Loucy (cell line): ENCODE measurements around the gene NRG2.

Experiments used
- CTCF ChIP-seq: fragments of 200-600 bp; sonication (generic); conservative IDR thresholded peaks from 2 replicates; pipeline ENCODE4 v1.5.1; 2014; ENCODE audit warnings: mild to moderate bottlenecking, antibody characterized with exemption, low read length
- EZH2phosphoT487 ChIP-seq: fragments of 200-600 bp; IDR thresholded peaks from 2 replicates; pipeline ENCODE4 v1.6.1; 2018; ENCODE audit warnings: antibody characterized with exemption, mild to moderate bottlenecking, moderate library complexity, borderline replicate concordance

DNA sequence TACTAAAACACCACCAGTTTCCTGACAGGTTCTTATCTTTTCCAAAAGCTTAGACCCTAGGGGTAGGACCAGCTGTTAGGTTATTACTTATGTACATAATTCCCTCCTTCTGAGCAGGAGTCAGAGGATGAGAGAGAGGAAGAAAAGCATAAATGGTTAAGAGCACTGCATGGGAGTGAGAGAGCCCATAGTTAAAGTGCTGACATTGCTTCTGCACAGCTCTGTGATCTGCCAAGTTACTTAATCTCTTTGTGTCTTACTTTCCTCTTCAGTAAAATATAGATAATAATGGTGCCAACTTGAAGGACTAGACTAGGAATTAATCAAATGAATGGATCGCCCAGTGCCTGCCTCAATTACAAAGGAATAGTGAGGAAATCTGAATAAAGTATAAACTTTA lies 66.4 kb downstream of the NRG2 start:
- TF ChIP-seq CTCF (no peak), EZH2phosphoT487 (no peak)
